ENCODE measurements around the gene SLC66A1. TPM values are rescaled to one million over a fixed set of nuclear protein-coding genes. Genes with fewer than 3 reads are reported as not detected.

SLC66A1 gene
- total and polyA plus RNA-seq, 2 donors (not counting 3 experiments of a cell fraction or from before 2014, with no cell fraction given) = 15.3 to 32.6 TPM

GRCh38 chr1:19376428-19377372, 64.6 kb downstream of the SLC66A1 start:
- H3K9ac ChIP-seq (replicated peaks; ENCODE audit: extremely low read depth, insufficient read depth, low read length) = no peak overlapping the region
- H2AFZ ChIP-seq (ENCODE audit: low read depth, low read length) = no peak overlapping the region
- peak; percentile 38 for FAIRE-seq
- dilution Hi-C loops (cut with MboI; ENCODE audit: extremely low pct_ligation_motif_present, low sequenced_read_pairs) (no loop called here), intact Hi-C loops (cut with micrococcal nuclease) (no loop called here)
- no peak for DNase-seq (ENCODE audit: low read depth, low spot score)
- TSS peak; percentile 8 for BruUV-seq (replicated peaks)
- TF ChIP-seq, protein P1, sequence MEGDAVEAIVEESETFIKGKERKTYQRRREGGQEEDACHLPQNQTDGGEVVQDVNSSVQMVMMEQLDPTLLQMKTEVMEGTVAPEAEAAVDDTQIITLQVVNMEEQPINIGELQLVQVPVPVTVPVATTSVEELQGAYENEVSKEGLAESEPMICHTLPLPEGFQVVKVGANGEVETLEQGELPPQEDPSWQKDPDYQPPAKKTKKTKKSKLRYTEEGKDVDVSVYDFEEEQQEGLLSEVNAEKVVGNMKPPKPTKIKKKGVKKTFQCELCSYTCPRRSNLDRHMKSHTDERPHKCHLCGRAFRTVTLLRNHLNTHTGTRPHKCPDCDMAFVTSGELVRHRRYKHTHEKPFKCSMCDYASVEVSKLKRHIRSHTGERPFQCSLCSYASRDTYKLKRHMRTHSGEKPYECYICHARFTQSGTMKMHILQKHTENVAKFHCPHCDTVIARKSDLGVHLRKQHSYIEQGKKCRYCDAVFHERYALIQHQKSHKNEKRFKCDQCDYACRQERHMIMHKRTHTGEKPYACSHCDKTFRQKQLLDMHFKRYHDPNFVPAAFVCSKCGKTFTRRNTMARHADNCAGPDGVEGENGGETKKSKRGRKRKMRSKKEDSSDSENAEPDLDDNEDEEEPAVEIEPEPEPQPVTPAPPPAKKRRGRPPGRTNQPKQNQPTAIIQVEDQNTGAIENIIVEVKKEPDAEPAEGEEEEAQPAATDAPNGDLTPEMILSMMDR (IDR thresholded peaks at IDR 0.05; ENCODE audit: extremely low read depth in 1 of 2, insufficient read depth in 1 of 2, low read depth in 1 of 2, low read length in 2 of 2) = no peak
- TF ChIP-seq JUN (IDR thresholded peaks at IDR 0.05; ENCODE audit: borderline replicate concordance, insufficient read depth, insufficient read length, low read depth) = no peak
- no peak for TF ChIP-seq POLR2AphosphoS5 (IDR thresholded peaks at IDR 0.05; ENCODE audit: insufficient read depth, low read depth, low read length)
- TF ChIP-seq GATA2 (IDR thresholded peaks at IDR 0.05; ENCODE audit: insufficient read depth, insufficient read length, low read depth, low read length) = no peak
- no peak for TF ChIP-seq EZH2 (IDR thresholded peaks at IDR 0.05; ENCODE audit: borderline replicate concordance, low read depth, low read length, severe bottlenecking)
- no peak for TF ChIP-seq FOS (IDR thresholded peaks at IDR 0.05; ENCODE audit: borderline replicate concordance, insufficient read depth, low read length)
- TF ChIP-seq POLR2A (IDR thresholded peaks at IDR 0.05; ENCODE audit: low read depth, low read length) = no peak
- TF ChIP-seq, protein P2, sequence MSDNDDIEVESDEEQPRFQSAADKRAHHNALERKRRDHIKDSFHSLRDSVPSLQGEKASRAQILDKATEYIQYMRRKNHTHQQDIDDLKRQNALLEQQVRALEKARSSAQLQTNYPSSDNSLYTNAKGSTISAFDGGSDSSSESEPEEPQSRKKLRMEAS (IDR thresholded peaks at IDR 0.05; ENCODE audit: insufficient read depth, insufficient read length) = no peak
- no peak for TF ChIP-seq MYC (IDR thresholded peaks at IDR 0.05; ENCODE audit: low read depth, low read length)
- H3K36me3 ChIP-seq (ENCODE audit: control insufficient read depth in 2 of 2, extremely low read depth in 1 of 2, insufficient read depth in 2 of 2, low read length in 2 of 2) = peaks cover 6 to 40% of the 10 kb centered on the region in 2 experiments
- H3K79me2 ChIP-seq (ENCODE audit: control insufficient read depth, insufficient read depth, low read length) = peaks cover 2% of the 10 kb centered on the region
- CTCF ChIA-PET = interaction anchor here (1.1 to 2.1 kb wide), 6 partner anchors 12 to 274 kb away, joined by 3 to 8 read pairs (median 3); no protein-coding TSS in a partner anchor
- no peaks in the 10 kb centered on the region for H3K27me3 ChIP-seq (ENCODE audit: control insufficient read depth in 2 of 2, insufficient read depth in 2 of 2, low read length in 2 of 2)
- no peak overlapping the region for H3K27ac ChIP-seq (ENCODE audit: insufficient read depth, low read depth, low read length)
- no peak overlapping the region for H3K4me3 ChIP-seq (replicated peaks in 1 of 3; ENCODE audit: insufficient read depth in 1 of 3, low read depth in 1 of 3, low read length in 3 of 3)
- peaks cover 2% of the 10 kb centered on the region for H4K20me1 ChIP-seq (replicated peaks; ENCODE audit: control insufficient read depth, extremely low read depth, insufficient read depth, low read length)
- POLR2A ChIA-PET = no interaction called here
- H3K4me1 ChIP-seq (ENCODE audit: control insufficient read depth, extremely low read depth, insufficient read depth, low read length) = no peaks in the 10 kb centered on the region
- no peaks in the 10 kb centered on the region for H3K9me3 ChIP-seq (replicated peaks; ENCODE audit: control insufficient read depth, insufficient read depth, low read length)
- H3K9me1 ChIP-seq (replicated peaks; ENCODE audit: control insufficient read depth, extremely low read depth, insufficient read depth, low read length) = no peaks in the 10 kb centered on the region
- H3K4me2 ChIP-seq (ENCODE audit: insufficient read depth, low read length) = no peak overlapping the region

All from endothelial cell of umbilical vein (primary cell).